Effector CD4-positive, alpha-beta T cell (primary cell): ENCODE data around the gene MT1A. TPM values are rescaled to one million over a fixed set of nuclear protein-coding genes. Genes with fewer than 3 reads are reported as not detected.

Experiments
- DNase-seq: peaks from one replicate; pipeline ENCODE4 v3.0.0-alpha.2; 2020
- total RNA-seq: gene quantifications from one replicate; lab custom pipeline; 2026; lab: John Stamatoyannopoulos, UW

The MT1A gene
- total RNA-seq: not detected

- DNase-seq: no peak
These were observed at the start of gene MT1A for GRCh38 chr16:56637814-56638750. MT1A (plus strand) TSS chr16:56638666; CDS start chr16:56638739, 73 bp downstream.

- DNase-seq: no peak
These were observed 49.7 kb upstream of the MT1A start for GRCh38 chr16:56588781-56589140.

GRCh38 chr16:56589141-56590039 is 49.1 kb upstream of the MT1A start, which contains the start of gene MT3:
MT3 (plus strand) TSS chr16:56589528; CDS start chr16:56589591, 63 bp downstream.
- DNase-seq: no peak

GRCh38 chr16:56591377-56592060 is 46.9 kb upstream of the MT1A start:
- no peak for DNase-seq

- DNase-seq: no peak
These were observed 44.7 kb upstream of the MT1A start for GRCh38 chr16:56593573-56594291.

- no peak for DNase-seq
These were observed 44.2 kb upstream of the MT1A start for GRCh38 chr16:56594292-56594619.

- DNase-seq: no peak
These were observed 38.0 kb upstream of the MT1A start for GRCh38 chr16:56600398-56600999.

- DNase-seq: no peak
These were observed 37.1 kb upstream of the MT1A start for GRCh38 chr16:56601325-56601724.

GRCh38 chr16:56603589-56603988 is 34.9 kb upstream of the MT1A start:
- no peak for DNase-seq

- DNase-seq: no peak
These were observed 33.5 kb upstream of the MT1A start for GRCh38 chr16:56604966-56605365.

- no peak for DNase-seq
These were observed 33.0 kb upstream of the MT1A start for GRCh38 chr16:56605475-56605874.

GRCh38 chr16:56606071-56606475 is 32.4 kb upstream of the MT1A start:
- DNase-seq: no peak

- no peak for DNase-seq
These were observed 31.9 kb upstream of the MT1A start for GRCh38 chr16:56606476-56607108.

GRCh38 chr16:56607109-56607618 is 31.3 kb upstream of the MT1A start:
- no peak for DNase-seq

- no peak for DNase-seq
These were observed 30.8 kb upstream of the MT1A start for GRCh38 chr16:56607675-56608042.

GRCh38 chr16:56608043-56608875 is 30.2 kb upstream of the MT1A start, which contains the start of gene MT2A:
MT2A (plus strand) TSS chr16:56608584; CDS start chr16:56608656, 72 bp downstream.
- peak; percentile 80 for DNase-seq

GRCh38 chr16:56608876-56609462 is 29.5 kb upstream of the MT1A start:
- DNase-seq: no peak

- DNase-seq: peak; percentile 67
These were observed 29.0 kb upstream of the MT1A start for GRCh38 chr16:56609463-56609921.

- DNase-seq: peak; percentile 60
These were observed 28.4 kb upstream of the MT1A start for GRCh38 chr16:56610017-56610608.
